Mucosa of descending colon (tissue), 3 donors: ENCODE measurements around the gene ZNF200. TPM values are rescaled to one million over a fixed set of nuclear protein-coding genes. Genes with fewer than 3 reads are reported as not detected.

Experiments
- ATAC-seq: fragments of 200-7000 bp; cut with Tn5 transposase; one replicate; pipeline ENCODE4 v1.9.1; 2020; ENCODE audit warnings: mild to moderate bottlenecking, moderate library complexity
- DNase-seq, 3 donors: peaks; one replicate each; pipeline ENCODE4 v3.0.0-alpha.2; 2020
- H3K36me3 ChIP-seq: fragments of 200-600 bp; one replicate; pipeline ENCODE4 v1.8.0; 2021; ENCODE audit warnings: low read depth, mild to moderate bottlenecking
- H3K4me1 ChIP-seq: fragments of 200-600 bp; one replicate; pipeline ENCODE4 v1.8.0; 2021; ENCODE audit warnings: low read depth, mild to moderate bottlenecking
- H3K4me3 ChIP-seq: fragments of 200-600 bp; one replicate; pipeline ENCODE4 v1.8.0; 2021; ENCODE audit warnings: mild to moderate bottlenecking
- H3K9me3 ChIP-seq: fragments of 200-600 bp; one replicate; pipeline ENCODE4 v1.8.0; 2021; ENCODE audit warnings: mild to moderate bottlenecking
- intact Hi-C, 2 donors: fragments of 100-400 bp; cut with DNase I in 1 of 2; cut with micrococcal nuclease in 1 of 2; formaldehyde crosslinking; loops; one replicate each; pipeline versions ENCODE4 v1.11.0 to v1.11.1; 2022; cut with DNase I, micrococcal nuclease
- total RNA-seq, 3 donors: library from RNA; stranded (reverse); fragmentation: NEBNext Ultra II Directional in 2 of 3; extraction: Animal tissue kit (Norgen Biotek cat#: 25700) in 2 of 3; gene quantifications; one replicate each; pipeline versions ENCODE4 v1.2.1 to v1.2.4, GENCODE V29; 2021 to 2023
- TF ChIP-seq, protein P1 (sequence below): fragments of 200-600 bp; IDR thresholded peaks from one replicate; pipeline ENCODE4 v1.8.0; 2022; ENCODE audit warnings: antibody characterized with exemption, mild to moderate bottlenecking
- donor health status: DM: no; HTN: no; CAD: no; lungs with moderate emphysema.
- donor health status: DM: no; HTN: no; CAD: no.
- donor health status: DM: no; HTN: yes; CAD: no.

Gene ZNF200
- total RNA-seq, 3 donors from 2014 or later, result 6.6 to 8.0 (median 8.0) TPM

DNA sequence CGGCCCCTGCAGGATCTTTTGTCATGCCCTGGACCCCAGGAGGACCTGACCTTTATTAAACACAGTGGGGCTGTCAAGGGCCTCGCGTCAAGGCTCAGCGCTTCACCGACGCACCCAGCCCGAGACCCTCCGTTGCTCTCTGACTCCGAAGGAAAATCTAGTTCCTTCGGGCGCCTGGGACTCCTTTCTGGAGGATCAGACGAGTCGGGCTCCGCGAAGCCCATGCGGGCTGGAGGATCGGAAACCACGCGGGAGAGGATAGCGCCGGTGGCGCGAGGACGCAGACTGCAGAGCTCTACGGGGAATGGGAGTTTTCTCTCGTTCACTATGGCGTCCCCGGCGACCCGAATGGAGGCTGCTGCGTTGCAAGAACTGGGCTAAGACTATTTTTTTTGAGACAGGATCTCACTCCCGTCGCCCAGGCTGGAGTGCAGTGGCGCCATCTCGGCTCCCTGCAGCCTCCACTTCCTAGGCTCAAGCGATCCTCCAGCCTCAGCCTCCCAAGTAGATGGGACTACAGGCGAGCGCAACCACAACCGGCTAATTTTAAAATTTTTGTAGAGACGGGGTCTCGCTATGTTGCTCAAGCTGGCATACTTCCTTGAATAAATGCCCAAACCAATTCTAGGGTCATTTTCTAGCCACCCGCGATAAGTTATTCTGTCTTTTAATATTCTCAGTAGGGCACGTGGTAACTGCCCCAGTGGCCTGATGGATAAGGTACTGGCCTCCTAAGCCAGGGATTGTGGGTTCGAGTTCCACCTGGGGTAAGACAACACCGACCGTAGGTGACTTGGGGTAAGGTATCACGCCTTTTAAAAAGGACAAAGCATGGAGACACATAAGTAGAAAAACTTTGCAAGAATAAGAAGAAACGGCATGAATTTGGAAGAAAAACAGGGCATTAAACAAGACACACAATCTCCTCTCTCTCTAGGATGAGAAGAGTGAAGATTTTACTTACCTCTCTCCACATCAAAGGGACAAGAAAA lies 41.4 kb downstream of the ZNF200 start:
- intact Hi-C loops, result no loop called here
- ATAC-seq, result no peak
- no peaks in the 10 kb centered on the region for H3K9me3 ChIP-seq
- peaks cover 12% of the 10 kb centered on the region for H3K4me1 ChIP-seq
- TF ChIP-seq, protein P1, sequence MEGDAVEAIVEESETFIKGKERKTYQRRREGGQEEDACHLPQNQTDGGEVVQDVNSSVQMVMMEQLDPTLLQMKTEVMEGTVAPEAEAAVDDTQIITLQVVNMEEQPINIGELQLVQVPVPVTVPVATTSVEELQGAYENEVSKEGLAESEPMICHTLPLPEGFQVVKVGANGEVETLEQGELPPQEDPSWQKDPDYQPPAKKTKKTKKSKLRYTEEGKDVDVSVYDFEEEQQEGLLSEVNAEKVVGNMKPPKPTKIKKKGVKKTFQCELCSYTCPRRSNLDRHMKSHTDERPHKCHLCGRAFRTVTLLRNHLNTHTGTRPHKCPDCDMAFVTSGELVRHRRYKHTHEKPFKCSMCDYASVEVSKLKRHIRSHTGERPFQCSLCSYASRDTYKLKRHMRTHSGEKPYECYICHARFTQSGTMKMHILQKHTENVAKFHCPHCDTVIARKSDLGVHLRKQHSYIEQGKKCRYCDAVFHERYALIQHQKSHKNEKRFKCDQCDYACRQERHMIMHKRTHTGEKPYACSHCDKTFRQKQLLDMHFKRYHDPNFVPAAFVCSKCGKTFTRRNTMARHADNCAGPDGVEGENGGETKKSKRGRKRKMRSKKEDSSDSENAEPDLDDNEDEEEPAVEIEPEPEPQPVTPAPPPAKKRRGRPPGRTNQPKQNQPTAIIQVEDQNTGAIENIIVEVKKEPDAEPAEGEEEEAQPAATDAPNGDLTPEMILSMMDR, result no peak
- no peak for DNase-seq
- no peak overlapping the region for H3K4me3 ChIP-seq
- no peaks in the 10 kb centered on the region for H3K36me3 ChIP-seq

DNA sequence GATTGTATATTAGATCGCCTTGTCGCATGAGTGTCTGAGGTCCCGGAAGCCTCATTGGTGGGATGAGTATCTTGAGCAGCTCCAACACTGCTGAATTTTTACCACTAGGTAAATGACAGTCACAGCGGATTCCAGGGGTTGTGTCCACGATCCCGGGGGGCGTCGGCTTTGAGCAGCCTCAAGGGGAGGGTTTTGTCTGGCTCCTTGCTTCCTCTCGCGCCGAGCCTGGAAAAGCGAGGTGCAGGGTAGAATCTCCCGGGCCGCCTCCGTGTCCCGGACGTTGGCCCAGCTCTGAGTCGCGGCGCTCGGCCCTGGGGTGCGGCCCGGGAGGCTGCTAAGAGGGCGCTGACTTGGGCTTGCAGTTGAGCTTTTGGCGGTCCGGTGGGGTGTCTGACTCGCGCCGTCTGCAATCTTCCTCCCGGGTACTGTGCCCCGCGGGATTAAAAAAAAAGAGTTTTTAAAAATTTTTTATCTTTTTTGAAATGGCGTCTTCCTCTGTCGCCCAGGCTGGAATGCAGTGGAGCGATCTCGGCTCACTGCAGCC lies 42.4 kb downstream of the ZNF200 start:
- intact Hi-C loops, result no loop called here
- no peaks in the 10 kb centered on the region for H3K9me3 ChIP-seq
- TF ChIP-seq, protein P1, result no peak
- H3K4me3 ChIP-seq, result no peak overlapping the region
- peaks cover 16% of the 10 kb centered on the region for H3K4me1 ChIP-seq
- DNase-seq, result no peak
- H3K36me3 ChIP-seq, result no peaks in the 10 kb centered on the region
- ATAC-seq, result no peak

DNA sequence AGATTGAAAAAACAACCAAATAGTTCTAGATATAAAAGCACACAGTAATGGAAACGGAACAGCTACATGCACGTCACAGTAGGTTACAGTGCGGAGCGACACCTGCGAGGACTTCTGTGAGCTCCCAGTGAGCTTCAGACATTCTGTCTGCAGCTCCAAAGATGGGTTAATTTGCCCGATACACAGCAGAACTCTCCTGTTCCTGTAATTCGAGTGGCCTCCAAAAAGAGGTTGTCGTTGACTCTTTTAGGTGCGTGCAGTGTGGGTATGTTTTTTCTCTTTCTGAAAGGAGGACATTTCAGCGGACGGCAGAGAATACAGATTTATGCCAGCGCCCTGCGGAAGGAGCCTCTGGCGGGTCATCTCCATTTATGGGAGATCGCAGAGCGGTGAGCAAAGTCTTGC lies 44.0 kb downstream of the ZNF200 start:
- ATAC-seq (no peak), DNase-seq (no peak)
- no peaks in the 10 kb centered on the region for H3K9me3 ChIP-seq
- TF ChIP-seq, protein P1, result no peak
- H3K36me3 ChIP-seq, result no peaks in the 10 kb centered on the region
- no peak overlapping the region for H3K4me3 ChIP-seq
- intact Hi-C loops, result no loop called here
- peaks cover 16% of the 10 kb centered on the region for H3K4me1 ChIP-seq

DNA sequence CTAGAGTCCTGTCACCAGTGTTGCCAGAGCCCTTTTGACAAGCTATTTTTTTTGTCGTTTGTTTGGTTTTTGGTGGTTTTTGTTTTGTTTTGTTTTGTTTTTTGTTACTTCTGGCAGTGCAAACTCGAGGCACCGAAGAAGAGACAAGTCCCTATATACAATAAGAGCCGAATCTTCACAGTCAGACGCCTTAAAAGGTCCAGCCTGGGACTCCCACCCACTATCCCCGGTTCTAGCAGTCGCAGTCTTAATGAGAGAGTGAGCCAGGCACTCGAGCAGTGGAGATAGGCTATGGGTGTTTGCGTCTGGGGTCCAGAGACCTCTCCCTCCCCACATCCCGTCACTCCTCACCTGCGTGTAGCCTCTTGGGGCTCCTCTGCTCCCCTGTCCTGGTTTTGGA lies 45.1 kb downstream of the ZNF200 start:
- no peak for ATAC-seq
- no peak for DNase-seq
- Histone ChIP-seq H3K4me1 (peaks cover 16% of the 10 kb centered on the region), H3K36me3 (no peaks in the 10 kb centered on the region), H3K9me3 (no peaks in the 10 kb centered on the region), H3K4me3 (no peak overlapping the region)
- intact Hi-C loops, result no loop called here
- TF ChIP-seq, protein P1, result no peak

DNA sequence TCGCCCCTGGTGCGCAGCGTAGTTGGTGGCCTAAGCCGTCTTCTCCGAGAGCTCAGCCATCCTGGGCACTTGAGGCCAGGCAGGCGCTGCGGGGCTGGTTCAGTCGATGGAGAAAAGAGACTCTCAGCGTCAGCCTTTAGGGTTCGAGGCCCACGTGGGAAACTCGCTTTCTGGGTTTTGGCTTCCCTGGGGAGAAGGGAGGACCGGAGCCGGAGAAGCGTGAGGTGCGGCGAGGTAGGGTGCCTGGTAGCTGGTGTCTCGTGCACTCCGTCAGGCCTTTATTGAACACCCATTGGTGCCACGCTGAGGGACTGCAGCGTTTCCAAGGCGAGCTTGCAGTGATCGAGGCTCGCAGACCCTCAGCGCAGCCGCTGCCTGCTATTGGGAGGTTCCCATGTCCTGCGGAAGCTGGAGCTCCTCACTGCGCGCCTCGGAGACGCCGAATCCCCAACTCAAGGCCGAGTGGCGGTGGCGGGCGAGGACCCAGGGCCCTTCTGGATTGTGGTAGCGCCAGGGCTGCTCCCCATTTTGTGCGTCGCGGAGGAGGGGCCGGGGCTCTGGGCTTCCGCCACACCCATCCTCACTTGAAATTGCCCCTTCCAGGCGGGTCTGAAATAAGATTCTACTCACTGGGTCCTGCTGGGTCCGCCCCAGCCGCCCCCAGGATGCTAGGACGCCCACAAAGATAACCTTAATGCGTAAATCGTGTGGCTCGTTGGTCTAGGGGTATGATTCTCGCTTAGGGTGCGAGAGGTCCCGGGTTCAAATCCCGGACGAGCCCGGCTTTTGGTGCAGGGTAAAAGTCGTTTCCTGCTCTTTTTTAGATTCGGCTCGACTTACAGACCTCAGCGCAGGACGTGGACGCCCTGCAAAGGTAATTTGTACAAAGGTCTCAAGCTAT lies 45.8 kb downstream of the ZNF200 start:
- H3K36me3 ChIP-seq, result no peaks in the 10 kb centered on the region
- DNase-seq, result no peak
- H3K9me3 ChIP-seq, result no peaks in the 10 kb centered on the region
- TF ChIP-seq, protein P1, result no peak
- intact Hi-C loops, result no loop called here
- peak; percentile 39 for ATAC-seq
- H3K4me3 ChIP-seq, result no peak overlapping the region
- peaks cover 16% of the 10 kb centered on the region for H3K4me1 ChIP-seq
